Activated CD4-positive, alpha-beta T cell treated with anti-CD3 and anti-CD28 coated beads for 48 hours (primary cell): Measurements from ENCODE around the gene GMDS.
"Not testable (repeated sequence)": the region's sequence is repeated elsewhere in the genome, so short reads cannot be mapped to it uniquely, and the experiment has no call there.

Source experiments
- DNase-seq: peaks from one replicate; pipeline ENCODE4 v3.0.0-alpha.2; 2020

The GMDS gene

DNA sequence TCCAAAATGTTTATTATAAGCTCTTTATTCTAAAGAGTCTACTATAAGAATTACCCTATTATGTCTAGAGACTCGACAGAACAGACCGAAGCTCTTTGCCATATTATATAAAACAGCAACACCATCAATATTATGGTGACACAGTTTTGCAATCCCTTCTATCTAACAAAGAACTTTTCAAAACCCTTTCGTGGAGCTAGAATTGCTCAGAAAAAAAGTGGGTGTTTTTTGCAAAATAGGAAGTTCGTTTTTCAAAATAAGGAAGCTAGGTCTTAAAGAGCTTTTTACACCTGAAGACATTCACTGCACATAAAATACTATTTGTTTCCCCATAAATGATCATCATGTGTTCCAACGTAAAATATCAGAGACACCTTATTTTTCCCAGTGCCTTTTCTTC is 395.7 kb downstream of the GMDS start:
- no peak for DNase-seq

DNA sequence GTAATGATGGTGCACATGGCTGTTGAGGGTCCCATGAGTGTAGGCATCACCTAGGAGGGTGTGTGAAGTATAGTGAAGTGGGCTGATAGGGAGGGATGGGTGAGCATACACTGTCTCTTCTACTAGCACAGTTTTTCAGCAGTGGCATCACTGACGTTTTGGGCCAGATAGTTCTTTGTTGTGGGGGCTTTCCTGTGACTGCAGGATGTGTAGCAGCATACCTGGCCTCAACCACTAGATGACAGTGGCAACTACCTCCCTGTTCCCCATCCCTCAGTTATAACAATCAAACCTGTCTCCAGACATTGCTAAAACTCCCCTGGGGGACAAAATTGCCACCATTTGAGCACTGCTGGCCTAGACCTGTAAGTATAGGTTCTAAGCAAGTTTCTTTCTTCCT is 396.7 kb downstream of the GMDS start:
- no peak for DNase-seq

DNA sequence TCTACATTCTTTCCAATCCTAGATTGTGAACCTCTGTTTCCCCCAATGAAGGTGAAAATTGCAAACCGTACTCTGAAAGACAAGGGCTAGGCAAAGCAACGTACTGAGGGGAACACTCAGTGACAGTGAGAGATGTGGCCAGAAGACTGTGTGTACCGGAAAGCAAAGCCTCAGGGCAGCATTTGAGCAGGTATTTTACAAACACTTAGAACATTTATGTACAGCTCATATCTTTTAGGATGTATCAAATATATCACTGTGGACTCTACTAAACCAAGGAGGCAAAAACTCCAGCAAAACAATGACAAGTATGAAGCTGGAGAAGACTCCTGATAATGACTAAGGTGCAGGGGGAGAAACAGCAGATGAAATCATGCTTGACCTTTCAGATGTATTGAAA is 398.8 kb downstream of the GMDS start:
- DNase-seq: no peak

DNA sequence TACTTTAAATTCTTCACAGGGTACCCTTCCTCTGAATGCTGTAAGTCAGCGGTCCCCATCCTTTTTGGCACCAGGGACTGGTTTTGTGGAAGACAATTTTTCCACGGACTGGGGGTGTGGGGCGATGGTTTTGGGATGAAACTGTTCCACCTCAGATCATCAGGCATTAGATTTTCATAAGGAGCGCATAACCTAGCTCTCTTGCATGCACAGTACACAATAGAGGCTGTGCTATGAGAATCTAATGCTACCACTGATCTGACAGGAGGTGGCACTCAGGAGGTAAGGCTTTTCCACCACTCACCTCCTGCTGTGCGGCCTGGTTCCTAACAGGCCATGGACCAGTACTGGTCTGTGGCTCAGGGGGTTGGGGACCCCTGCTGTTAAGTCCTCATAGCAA is 399.9 kb downstream of the GMDS start:
- DNase-seq: not testable (repeated sequence)

DNA sequence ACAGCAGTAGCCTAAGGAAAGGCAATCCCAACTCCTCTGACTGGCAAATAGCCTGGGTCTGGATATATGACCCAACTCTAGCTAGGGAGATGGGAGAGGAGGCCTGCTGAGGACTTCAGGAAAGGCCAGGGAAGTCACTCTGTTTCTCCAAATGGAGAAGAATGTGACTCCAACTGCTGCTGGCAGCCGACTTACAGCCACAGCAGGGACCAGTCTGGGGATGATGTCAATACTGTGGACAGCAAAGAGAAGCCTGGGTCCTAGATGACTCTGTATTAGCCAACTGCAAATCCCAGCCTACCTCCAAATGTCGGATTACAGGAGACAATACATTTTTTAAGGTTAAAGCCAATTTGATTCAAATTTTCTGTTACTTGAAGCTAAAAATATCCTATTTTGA is 403.1 kb downstream of the GMDS start:
- DNase-seq: no peak

DNA sequence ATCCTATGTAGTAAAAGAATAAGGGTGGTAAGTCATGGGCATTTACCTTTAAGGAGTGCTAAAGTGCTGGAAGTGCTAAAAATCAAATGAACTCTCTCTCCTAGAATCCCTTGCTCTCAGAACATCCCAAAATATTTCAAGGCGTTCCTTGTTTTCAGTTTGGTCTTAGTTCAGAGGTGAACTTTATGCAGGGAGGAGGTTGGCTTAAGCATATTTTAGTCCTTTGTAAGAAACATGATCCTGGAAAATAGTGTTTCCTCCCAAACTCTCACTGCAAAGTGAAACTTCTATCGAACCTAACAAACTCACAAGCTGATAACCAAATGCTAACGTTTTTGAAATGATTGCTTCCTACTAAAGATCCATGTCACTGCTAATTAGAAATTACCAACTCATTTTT is 404.3 kb downstream of the GMDS start:
- DNase-seq: no peak

DNA sequence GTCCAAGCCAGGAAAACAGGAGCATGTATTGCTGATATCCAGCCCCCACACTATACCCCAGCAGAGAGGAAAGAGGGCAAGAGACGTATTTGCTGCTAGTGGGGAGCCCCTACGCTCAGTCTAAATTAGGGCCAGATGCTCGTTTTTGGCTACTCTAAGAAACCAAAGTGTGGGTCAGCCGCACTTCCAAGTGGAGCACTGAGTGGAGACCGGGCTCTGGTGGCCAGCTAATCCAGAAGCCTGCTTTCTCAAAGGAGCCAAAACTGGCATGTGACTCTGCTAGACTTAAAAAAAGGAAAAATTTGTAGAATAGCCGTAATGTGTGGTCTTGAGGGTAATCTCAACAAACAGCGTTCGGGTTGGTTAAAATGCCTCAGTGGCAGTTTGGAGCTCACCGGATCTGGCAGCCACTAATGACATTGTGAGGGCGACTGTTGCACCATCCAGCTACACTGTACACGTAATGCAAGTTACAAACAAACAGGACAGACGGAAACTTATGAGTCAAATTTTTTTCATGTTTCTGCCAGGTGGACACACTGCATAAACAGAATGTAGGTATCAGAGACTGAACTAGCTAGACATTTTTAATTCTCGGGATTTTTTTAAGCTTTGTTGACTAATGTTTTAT is 404.8 kb downstream of the GMDS start:
- no peak for DNase-seq

DNA sequence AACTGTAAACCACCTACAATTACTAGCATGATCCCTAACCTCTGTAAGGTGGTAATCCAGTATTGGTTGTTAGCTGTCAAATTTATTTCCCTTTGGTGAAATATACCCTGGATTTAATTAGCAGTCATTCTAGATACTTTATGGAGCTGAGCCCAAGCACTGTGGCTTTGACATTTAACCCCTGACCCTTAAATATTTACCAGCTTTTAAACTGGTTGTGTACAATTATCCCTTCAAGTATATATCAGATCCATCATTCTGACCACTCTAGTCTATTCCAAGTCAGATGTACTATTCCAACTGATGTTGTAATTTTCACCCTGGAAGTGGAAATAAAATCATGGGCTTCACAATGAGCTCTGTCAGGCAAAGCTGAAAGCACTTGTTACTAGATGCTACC is 406.0 kb downstream of the GMDS start:
- no peak for DNase-seq

DNA sequence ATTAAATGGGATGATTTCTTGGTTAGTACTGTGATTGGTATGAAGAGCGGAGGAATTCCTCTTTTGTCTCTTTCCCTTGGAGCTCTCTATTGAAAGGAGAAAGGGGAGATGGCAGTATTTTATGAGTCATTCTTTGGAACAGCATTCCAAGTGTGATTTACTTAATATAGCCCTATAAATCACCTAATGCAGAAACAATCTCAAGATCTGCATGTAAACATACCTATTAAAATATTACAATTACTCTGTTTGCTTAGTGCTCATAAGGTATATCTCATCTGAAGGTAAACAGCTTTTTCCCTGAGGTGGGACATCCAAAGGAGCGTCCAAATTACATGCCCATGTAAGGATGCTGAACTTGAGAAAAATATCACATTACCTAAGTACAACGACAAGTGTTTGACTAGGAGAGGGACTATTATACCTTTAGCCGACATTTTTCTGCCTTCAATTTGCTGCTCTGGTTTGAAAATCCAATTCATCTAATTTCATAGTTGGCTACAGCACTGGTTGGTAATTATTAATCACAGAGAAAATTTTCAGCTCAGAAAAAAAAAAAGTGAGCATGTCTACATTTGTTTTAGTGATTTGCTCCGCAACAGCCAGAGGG is 406.7 kb downstream of the GMDS start:
- DNase-seq: no peak

DNA sequence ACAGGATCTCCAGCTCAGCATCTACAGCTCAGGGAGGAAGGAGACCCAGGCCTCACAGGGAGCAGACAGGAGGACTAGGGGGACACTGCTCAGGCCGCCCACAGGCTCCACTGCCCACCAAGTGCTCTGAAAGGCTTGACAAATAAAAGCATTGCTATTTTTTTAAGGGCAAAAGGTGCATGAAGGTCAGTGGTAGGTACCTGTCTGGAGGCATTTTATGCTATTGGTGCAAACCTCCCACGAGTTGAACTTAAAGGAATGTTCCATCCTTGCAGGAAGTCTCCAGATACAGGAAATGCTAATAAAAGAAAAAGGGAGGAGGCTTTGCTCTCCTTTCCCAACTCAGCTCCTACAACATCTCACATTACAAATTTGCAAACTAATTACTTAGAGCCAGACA is 407.6 kb downstream of the GMDS start:
- DNase-seq: no peak

DNA sequence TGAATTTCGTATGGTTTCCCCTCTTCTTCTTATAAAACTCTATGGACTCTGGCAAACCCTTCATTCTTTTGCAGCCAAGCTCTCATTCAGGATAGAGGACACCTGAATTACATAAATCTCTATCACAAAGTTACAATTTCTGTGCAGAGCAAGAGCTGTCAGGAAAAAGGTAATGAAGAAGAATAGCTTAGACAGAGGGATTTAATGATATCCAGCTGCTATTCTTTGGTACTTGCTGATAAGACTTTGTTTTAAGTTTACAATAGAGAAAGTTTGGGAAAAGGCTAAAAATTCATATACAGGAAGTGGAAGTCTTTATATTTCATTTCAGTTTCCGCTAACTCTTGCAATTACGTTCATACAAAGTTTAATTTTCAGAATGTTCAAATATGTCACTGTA is 408.7 kb downstream of the GMDS start:
- no peak for DNase-seq

DNA sequence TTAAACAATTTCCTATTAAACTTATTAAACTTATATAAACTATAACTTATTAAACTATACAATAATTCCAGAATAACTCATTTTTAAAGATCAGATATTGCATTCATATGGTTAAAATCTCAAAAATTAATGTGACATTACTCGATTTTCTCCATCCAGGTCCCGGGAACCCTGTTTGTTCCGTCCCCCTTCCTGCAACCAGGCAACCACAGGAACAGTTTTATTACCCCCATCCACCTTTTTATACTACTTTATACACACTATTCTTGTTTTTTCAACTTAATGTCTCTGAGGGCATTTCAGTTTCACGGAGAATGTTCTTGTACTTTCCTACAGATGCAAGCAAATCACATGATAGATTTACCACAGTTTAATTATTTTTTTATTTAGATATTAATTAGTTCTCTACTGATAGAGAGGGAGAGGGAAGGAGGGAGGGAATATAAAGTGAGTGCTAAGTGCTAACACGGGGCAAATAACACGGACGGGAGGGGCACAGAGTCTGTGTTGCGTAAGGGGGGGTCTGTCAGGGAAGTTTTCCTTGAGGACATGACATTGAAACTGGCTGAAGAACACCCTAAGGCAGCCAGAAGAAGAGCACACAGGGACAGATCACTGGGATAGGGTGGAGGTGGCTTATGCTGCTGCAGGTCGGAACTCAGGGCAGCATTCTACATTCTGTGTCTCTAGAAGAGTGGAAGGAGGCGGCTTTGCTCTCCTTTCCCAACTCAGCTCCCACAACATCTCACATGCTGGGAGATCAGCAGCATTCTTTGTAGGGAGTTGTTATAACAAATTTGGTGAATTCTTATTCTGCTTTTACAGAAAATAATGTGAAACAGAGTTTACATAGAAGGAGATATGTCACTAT is 410.5 kb downstream of the GMDS start:
- no peak for DNase-seq

DNA sequence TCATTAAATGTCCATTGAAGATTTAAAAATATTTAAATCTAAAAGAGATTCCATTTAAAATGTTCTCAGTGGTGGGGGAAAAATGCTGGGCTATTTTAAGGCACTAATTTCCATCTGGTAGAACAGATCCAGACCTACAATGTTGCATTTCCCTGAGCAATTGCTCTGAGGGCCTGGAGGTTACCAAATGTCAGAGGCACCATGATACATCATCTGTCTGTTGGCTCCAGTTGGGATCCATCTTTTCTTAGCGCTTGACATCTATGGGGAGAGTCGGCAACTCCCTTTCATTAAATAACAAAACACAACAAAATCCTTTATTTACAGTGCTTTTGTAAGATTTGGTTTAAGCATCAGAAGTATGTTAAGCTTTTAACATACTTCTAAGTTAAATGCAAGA is 411.2 kb downstream of the GMDS start:
- DNase-seq: no peak

DNA sequence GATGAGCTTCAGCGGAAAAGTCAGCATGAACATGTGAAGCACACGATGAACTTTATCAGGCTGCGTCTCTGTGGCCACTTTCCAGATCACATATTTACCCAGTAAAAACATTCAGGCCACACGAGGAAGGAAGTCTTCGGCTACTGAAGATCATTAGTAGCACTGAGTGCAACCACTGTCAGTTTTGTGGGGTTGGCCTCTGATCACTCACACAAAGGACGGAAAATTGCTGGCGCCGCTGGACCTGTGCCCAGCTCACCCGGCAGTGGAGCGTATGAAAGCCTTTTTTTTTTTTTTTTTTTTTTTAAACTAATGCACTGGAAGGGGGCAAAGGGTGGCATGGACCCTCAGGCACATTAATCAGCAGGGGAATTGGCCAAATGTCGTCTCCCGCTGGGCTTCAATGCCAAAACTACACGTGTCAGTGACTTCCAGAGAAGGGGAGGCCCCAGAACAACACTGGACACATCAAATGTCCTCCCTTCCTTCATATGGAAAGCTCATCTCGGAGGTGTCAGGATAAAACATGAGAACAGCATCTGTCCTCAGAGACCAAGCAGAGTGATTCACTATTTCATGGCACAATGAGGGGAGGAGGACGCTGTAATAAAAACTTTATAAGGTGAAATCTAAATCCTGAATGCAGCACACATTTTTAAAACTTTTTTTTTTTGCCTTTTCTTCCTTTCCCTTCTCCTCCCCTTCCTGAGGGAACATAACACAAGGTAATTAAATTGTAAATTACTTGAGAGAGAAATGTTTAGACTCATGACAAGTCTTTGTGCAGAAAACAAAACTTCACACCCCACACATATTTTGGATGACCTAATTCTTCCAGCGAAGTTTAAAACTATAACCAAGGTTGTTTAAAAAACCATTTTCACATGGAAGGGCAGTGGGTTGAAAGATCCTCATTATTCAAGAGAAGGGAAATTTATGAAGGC is 412.3 kb downstream of the GMDS start:
- no peak for DNase-seq

DNA sequence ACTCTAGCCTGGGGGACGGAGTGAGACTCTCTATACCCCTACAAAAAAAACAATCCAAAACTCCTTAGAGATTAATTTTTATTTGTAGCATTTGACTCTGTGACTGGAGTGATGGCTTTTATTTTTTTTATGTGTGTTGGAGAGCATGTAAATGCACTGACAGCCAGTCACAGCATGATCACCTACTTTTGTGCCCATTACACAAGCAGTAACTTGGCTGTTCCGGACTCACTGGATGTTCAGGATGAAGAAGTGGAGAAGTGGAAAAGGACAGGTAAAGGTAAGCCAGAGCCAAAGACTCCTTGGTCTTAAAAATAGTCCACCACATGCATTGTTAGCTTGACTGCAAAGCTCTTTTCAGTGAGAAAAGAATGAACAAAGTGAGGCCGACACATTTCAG is 413.0 kb downstream of the GMDS start:
- no peak for DNase-seq

DNA sequence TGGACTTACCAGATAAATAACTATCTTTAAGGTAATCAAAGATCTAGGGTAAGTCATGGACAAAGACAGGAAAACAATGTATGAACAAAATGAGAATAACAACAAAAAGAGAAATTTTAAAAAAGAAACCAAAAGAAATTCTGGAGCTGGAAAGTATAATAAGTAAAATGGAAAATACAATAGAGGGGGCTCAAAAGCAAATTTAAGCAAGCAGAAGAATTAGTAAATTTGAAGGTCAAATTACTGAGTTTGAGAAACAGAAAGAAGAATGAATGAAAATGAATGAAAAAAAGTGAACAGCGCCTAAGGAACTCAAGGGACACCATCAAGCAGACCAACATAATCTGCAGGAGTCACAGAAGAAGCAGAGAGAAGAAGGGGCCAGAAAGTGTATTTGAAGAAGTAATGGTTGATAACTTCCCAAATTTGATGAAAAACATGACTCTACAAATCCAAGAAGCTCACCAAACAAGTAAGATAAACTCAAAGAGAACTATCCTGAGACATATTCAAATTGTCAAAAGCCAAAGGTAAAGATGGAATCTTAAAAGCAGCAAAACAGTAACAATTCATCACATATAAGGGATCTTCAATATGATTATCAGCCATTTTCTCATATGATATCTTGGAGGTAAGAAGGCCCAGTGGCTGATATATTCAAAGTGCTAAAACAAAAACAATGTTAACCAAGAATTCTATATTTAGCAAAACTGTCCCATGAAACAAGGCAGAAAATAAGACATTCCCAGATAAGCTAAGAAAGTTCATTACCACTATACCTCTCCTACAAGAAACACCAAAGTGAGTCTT is 417.2 kb downstream of the GMDS start:
- no peak for DNase-seq

DNA sequence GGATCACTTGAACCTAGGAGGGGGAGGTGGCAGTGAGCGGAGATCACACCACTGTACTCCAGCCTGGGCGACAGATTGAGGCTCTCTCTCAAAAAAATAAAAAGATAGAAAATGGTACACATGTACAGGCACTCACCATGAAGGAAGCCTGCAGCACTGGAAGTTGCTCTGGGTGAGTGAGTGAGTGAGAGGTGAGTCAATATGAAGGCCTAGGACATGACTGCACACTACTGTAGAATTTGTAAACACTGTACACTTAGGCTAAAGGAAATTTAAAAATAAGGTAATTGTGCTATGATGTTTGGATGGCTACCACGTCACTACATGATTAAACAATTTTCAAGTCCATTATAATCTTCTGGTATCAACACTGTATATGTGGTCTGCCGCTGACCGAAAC is 419.5 kb downstream of the GMDS start:
- DNase-seq: no peak

DNA sequence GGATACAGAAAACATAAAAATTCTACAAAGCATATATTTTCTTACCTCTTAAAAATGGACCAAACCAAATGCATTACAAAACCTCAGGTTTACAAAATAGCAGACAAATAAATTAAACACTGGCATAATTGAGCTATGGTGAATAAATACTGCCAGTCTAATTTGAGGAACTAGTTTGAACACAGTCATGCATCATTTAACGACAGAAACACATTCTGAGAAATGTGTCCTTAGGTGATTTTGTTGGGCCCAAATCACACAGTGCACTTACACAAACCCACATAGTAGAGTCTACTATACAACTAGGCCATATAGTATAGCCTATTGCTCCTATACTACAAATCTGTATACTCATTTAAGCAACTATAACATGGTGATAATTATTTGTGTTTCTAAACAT is 420.1 kb downstream of the GMDS start:
- no peak for DNase-seq

DNA sequence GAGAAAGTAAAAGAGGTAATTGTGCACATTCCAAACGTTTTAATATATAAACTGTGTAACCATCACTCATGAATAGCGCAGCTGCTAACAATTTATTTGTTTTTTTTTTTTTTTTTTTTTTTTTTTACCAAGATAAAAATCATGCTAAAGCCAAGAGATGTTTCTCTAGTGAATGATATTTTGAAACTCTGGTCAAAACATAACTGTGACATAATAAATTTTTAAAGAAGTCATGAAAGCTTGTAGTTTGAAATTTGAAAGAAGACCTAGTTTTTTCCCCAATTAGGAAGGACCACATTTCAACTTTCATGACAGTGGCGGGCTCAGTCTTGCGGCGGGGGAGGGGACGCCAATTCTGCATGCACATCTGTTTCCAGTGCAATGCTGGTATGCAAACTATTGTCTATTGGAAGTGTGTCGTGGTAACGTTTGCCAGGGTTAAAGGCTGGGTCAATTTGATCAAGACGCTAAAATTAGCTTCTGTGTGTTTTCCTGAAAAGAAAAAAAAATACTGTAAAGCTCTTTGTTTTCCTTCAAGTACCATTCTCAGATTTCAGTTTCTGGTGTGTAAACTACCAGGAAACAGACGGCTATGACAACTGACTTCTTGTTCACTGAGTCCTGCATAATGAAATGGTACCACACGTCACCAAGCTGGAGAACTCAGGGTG is 423.8 kb downstream of the GMDS start:
- no peak for DNase-seq

DNA sequence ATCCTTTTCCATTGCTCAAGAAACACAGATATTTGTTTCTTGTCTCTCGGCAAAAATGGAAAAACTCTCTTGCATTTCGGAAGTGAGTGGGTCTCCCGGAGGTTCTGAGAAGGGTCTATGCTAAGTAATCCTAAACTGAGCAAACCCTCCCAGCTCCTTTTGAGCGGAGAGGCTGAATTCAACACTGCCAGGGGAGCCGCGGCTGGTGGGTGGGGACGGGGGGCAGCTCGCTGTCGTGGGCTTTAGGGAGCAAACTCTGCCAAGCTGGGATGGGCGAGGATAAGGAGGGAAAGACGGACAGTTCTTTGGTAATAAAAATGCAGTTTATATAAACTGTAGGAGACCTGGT is 424.3 kb downstream of the GMDS start:
- DNase-seq: no peak

DNA sequence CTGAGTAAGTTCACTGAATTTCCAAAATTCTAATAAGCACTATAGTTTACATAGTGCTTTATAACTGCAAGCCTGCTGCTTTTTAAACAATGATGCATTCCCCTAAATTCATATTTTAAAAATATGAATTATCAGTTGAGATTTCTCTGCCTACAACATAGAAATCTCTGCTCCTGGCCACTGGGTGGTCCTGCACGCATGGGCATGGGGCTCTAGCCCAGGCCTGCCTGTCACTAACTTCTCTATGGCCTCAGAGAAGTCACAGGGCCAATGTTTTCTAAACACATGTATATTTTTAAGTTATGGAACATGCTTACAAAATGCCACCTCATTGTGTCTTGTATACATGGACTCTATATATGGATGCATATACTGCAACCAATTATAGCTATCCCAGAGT is 424.7 kb downstream of the GMDS start:
- DNase-seq: no peak

DNA sequence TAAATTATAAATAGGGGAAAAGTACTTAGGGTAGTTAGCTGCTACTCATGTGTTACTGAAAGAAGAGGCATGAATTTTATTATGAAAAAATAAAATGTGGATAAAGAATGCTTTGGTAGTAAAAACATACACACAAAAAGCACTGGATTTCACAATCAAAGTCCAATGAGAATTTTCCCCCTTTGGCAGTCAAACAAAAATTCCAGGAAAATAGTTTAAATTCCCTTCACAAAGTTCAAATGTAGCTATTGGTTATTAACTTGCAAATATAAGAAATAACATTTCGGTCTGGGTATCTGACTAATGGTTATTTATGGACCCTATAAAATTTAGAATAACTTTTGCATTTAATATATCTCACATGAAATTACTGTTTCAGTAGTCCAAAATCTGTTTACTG is 425.2 kb downstream of the GMDS start:
- no peak for DNase-seq
